CD14-positive monocyte (primary cell): ENCODE data around the gene HCN2. TPM values are rescaled to one million over a fixed set of nuclear protein-coding genes. Genes with fewer than 3 reads are reported as not detected.

Experiments used
- DNase-seq, 3 donors: peaks; one replicate each; pipeline ENCODE4 v3.0.0-alpha.2; 2011 to 2022
- H2AFZ ChIP-seq: 2 replicates; pipeline ENCODE4 v1.6.0; 2012; ENCODE audit warnings: mild to moderate bottlenecking, low read depth, low read length, inconsistent platforms; ENCODE audit not compliant: insufficient read depth, poor library complexity, severe bottlenecking
- H3K27ac ChIP-seq, 2 donors: 1 replicate in 1 of 2; 2 replicates in 1 of 2; pipeline ENCODE4 v1.5.1; 2012 to 2013; ENCODE audit warnings: low read length in 2 of 2, control low read depth in 1 of 2, inconsistent platforms in 1 of 2, low read depth in 1 of 2, mild to moderate bottlenecking in 1 of 2
- H3K27me3 ChIP-seq, 2 donors: one replicate each; pipeline versions ENCODE4 v1.6.0 to v1.6.1; 2011 to 2013; ENCODE audit warnings: low read length in 2 of 2; ENCODE audit not compliant: control insufficient read depth in 2 of 2, insufficient read depth in 2 of 2
- H3K36me3 ChIP-seq, 2 donors: replicated peaks in 1 of 2; 1 replicate in 1 of 2; 2 replicates in 1 of 2; pipeline versions ENCODE4 v1.5.1 to v1.6.1; 2012 to 2013; ENCODE audit warnings: low read length in 2 of 2, control low read depth in 1 of 2, inconsistent platforms in 1 of 2, mild to moderate bottlenecking in 1 of 2; ENCODE audit not compliant: insufficient read depth in 2 of 2, control insufficient read depth in 1 of 2
- H3K4me1 ChIP-seq, 2 donors: 1 replicate in 1 of 2; 2 replicates in 1 of 2; pipeline versions ENCODE4 v1.5.1 to v1.6.1; 2012 to 2013; ENCODE audit warnings: low read length in 2 of 2, control low read depth in 1 of 2, inconsistent platforms in 1 of 2, mild to moderate bottlenecking in 1 of 2, moderate library complexity in 1 of 2; ENCODE audit not compliant: insufficient read depth in 2 of 2, control insufficient read depth in 1 of 2
- H3K4me2 ChIP-seq: replicated peaks from 2 replicates; pipeline ENCODE3; 2012; ENCODE audit warnings: low read length, moderate library complexity, mild to moderate bottlenecking; ENCODE audit not compliant: poor library complexity, severe bottlenecking; ENCODE audit errors: extremely low read depth
- H3K4me3 ChIP-seq, 3 experiments: fragments of 200-600 bp in 1 of 3; sonication (generic) in 1 of 3; replicated peaks in 1 of 3; 1 replicate in 2 of 3; 2 replicates in 1 of 3; pipeline ENCODE4 v1.5.1; 2011 to 2013; ENCODE audit warnings: low read length in 3 of 3, mild to moderate bottlenecking in 3 of 3, control low read depth in 2 of 3, low read depth in 2 of 3, inconsistent platforms in 1 of 3, moderate library complexity in 1 of 3
- H3K79me2 ChIP-seq: 2 replicates; pipeline ENCODE4 v1.6.0; 2012; ENCODE audit warnings: mild to moderate bottlenecking, control low read depth, inconsistent platforms, low read length, moderate library complexity; ENCODE audit not compliant: insufficient read depth
- H3K9ac ChIP-seq: 2 replicates; pipeline ENCODE4 v1.6.0; 2017; ENCODE audit warnings: low read length, mild to moderate bottlenecking; ENCODE audit not compliant: insufficient read depth, poor library complexity, severe bottlenecking
- H3K9me3 ChIP-seq, 2 donors: replicated peaks in 1 of 2; 1 replicate in 1 of 2; 2 replicates in 1 of 2; pipeline versions ENCODE4 v1.5.1 to v1.6.1; 2012 to 2013; ENCODE audit warnings: low read length in 2 of 2, control low read depth in 1 of 2; ENCODE audit not compliant: control insufficient read depth in 1 of 2, insufficient read depth in 1 of 2
- H4K20me1 ChIP-seq: 2 replicates; pipeline ENCODE4 v1.6.0; 2012; ENCODE audit warnings: mild to moderate bottlenecking, low read length, control low read depth, moderate library complexity; ENCODE audit not compliant: insufficient read depth
- H3K27ac Mint-ChIP-seq, 7 donors: one replicate each; pipeline ENCODE4 v1.8.0; 2020; ENCODE audit warnings: mild to moderate bottlenecking in 7 of 7, mixed read lengths in 7 of 7, moderate library complexity in 6 of 7, inconsistent platforms in 2 of 7
- H3K27me3 Mint-ChIP-seq, 3 donors: one replicate each; pipeline ENCODE4 v1.8.0; 2021 to 2022; ENCODE audit warnings: low read depth in 3 of 3, mild to moderate bottlenecking in 3 of 3, mixed read lengths in 3 of 3, moderate library complexity in 3 of 3, inconsistent platforms in 1 of 3
- H3K36me3 Mint-ChIP-seq, 2 donors: one replicate each; pipeline ENCODE4 v1.8.0; 2020; ENCODE audit warnings: mixed read lengths in 2 of 2, inconsistent platforms in 1 of 2, mild to moderate bottlenecking in 1 of 2
- H3K4me1 Mint-ChIP-seq: one replicate; pipeline ENCODE4 v1.8.0; 2020; ENCODE audit warnings: mild to moderate bottlenecking, mixed read lengths
- H3K4me3 Mint-ChIP-seq, 2 donors: one replicate each; pipeline ENCODE4 v1.8.0; 2020; ENCODE audit warnings: mild to moderate bottlenecking in 2 of 2, mixed read lengths in 2 of 2, moderate library complexity in 1 of 2
- H3K9me3 Mint-ChIP-seq, 7 donors: one replicate each; pipeline ENCODE4 v1.8.0; 2020 to 2022; ENCODE audit warnings: mixed read lengths in 7 of 7, mild to moderate bottlenecking in 6 of 7, moderate library complexity in 6 of 7, inconsistent platforms in 2 of 7
- CTCF ChIP-seq: fragments of 200-600 bp; IDR thresholded peaks from one replicate; pipeline ENCODE4 v1.8.0; 2022; ENCODE audit warnings: antibody characterized with exemption, mild to moderate bottlenecking
- WGBS: methylation state at CpG from one replicate; pipeline ENCODE4 v1.1.5; 2013; ENCODE audit warnings: missing lambda C conversion rate; ENCODE audit not compliant: insufficient coverage; 5-methylcytosine and 5-hydroxymethylcytosine counted together
- intact Hi-C, 2 donors: fragments of 100-400 bp; cut with micrococcal nuclease; formaldehyde crosslinking; loops; one replicate each; pipeline versions ENCODE4 v1.15.0 to v1.15.1; 2023
- polyA plus RNA-seq, 3 donors: library from polyadenylated mRNA; depleted of rRNA in 1 of 3; unstranded in 2 of 3; stranded (reverse) in 1 of 3; fragments of 300-500 nt in 2 of 3; fragments of >200 nt in 1 of 3; fragmentation: Illumina TruSeq in 2 of 3; gene quantifications; 1 replicate in 2 of 3; 2 replicates in 1 of 3; pipeline ENCODE4 v1.2.3, GENCODE V29; 2012 to 2021

HCN2 gene
- polyA plus RNA-seq, 3 donors = 0.21 TPM; not detected in 2

- Histone ChIP-seq H4K20me1 (peaks cover 77% of the 10 kb centered on the region), H3K4me2 (no peak overlapping the region), H3K9me3 (no peaks in the 10 kb centered on the region), H3K4me3 (no peak overlapping the region), H3K36me3 (peaks cover 44 to 47% of the 10 kb centered on the region in 2 donors), H3K9ac (no peak overlapping the region), H3K27me3 (peaks cover 0 to 6% of the 10 kb centered on the region in 2 donors), H3K4me1 (no peaks in the 10 kb centered on the region), H3K27ac (no peak overlapping the region), H3K79me2 (peaks cover 36% of the 10 kb centered on the region), H2AFZ (no peak overlapping the region)
- TF ChIP-seq CTCF = no peak
- no peak for DNase-seq
- no peak overlapping the region for H3K27ac Mint-ChIP-seq
- intact Hi-C loops = loop anchor here in 1 of 2 donors (5.0 kb wide), 1 partner anchor 151 kb away; no protein-coding TSS in a partner anchor
- no peak overlapping the region for H3K4me3 Mint-ChIP-seq
- peaks cover 18 to 45% of the 10 kb centered on the region in 2 donors for H3K36me3 Mint-ChIP-seq
- WGBS = 97% methylated on average over 33 of the region's 40 CpGs
- H3K27me3 Mint-ChIP-seq = peaks cover 9 to 13% (median 10%) of the 10 kb centered on the region in 3 donors
- H3K4me1 Mint-ChIP-seq = peaks cover 5% of the 10 kb centered on the region
- no peaks in the 10 kb centered on the region for H3K9me3 Mint-ChIP-seq
These were observed 8.1 kb upstream of the HCN2 start for GRCh38 chr19:581399-582111.

GRCh38 chr19:582497-583197 lies 7.0 kb upstream of the HCN2 start:
- Histone ChIP-seq H3K36me3 (peaks cover 40 to 47% of the 10 kb centered on the region in 2 donors), H3K79me2 (peaks cover 25% of the 10 kb centered on the region), H3K27ac (no peak overlapping the region), H3K4me1 (no peaks in the 10 kb centered on the region), H3K9me3 (no peaks in the 10 kb centered on the region), H3K27me3 (peaks cover 0 to 15% of the 10 kb centered on the region in 2 donors), H3K4me3 (no peak overlapping the region), H3K9ac (no peak overlapping the region), H2AFZ (no peak overlapping the region), H3K4me2 (no peak overlapping the region), H4K20me1 (peaks cover 66% of the 10 kb centered on the region)
- intact Hi-C loops = loop anchor here in 1 of 2 donors (5.0 kb wide), 1 partner anchor 150 kb away; no protein-coding TSS in a partner anchor
- Mint-ChIP-seq H3K27ac (no peak overlapping the region), H3K4me3 (no peak overlapping the region), H3K9me3 (peaks cover 0 to 2% (median 0%) of the 10 kb centered on the region in 7 donors), H3K4me1 (peaks cover 3% of the 10 kb centered on the region), H3K36me3 (peaks cover 18 to 42% of the 10 kb centered on the region in 2 donors), H3K27me3 (peaks cover 16 to 24% (median 20%) of the 10 kb centered on the region in 3 donors)
- WGBS = 85% methylated on average over 10 of the region's 31 CpGs
- no peak for DNase-seq
- TF ChIP-seq CTCF = no peak
